Testis (tissue), 3 donors: Measurements from ENCODE around the gene RS1. TPM values are rescaled to one million over a fixed set of nuclear protein-coding genes. Genes with fewer than 3 reads are reported as not detected.

Experiments
- DNase-seq: peaks from one replicate; pipeline ENCODE4 v3.0.0-alpha.2; 2019
- H3K27ac ChIP-seq, 2 donors: fragments of 200-600 bp; sonication (generic); one replicate each; pipeline ENCODE4 v1.5.1; 2019
- H3K27me3 ChIP-seq: fragments of 200-600 bp; sonication (generic); one replicate; pipeline ENCODE4 v1.5.1; 2019
- H3K36me3 ChIP-seq: fragments of 200-600 bp; sonication (generic); one replicate; pipeline ENCODE4 v1.5.1; 2017; ENCODE audit warnings: low read depth; ENCODE audit errors: missing control alignments
- H3K4me1 ChIP-seq: fragments of 200-600 bp; sonication (generic); one replicate; pipeline ENCODE4 v1.5.1; 2019
- H3K4me3 ChIP-seq, 2 donors: fragments of 200-600 bp; sonication (generic); one replicate each; pipeline ENCODE4 v1.5.1; 2017 to 2019
- H3K9me3 ChIP-seq: fragments of 200-600 bp; sonication (generic); one replicate; pipeline ENCODE4 v1.5.1; 2017
- POLR2A ChIP-seq: fragments of 450-650 bp; IDR thresholded peaks from one replicate; pipeline ENCODE4 v1.6.1; 2017; ENCODE audit warnings: antibody characterized with exemption, mild to moderate bottlenecking, moderate library complexity
- WGBS, 2 donors: methylation state at CpG; one replicate each; pipeline ENCODE4 v1.1.5; 2018; 5-methylcytosine and 5-hydroxymethylcytosine counted together
- intact Hi-C: fragments of 100-400 bp; cut with DNase I; formaldehyde crosslinking; loops from one replicate; pipeline ENCODE4 v1.15.1; 2023; ENCODE audit warnings: low total_unique reads
- polyA plus RNA-seq: library from polyadenylated mRNA; stranded (reverse); fragments of 350-450 nt; fragmentation: Illumina TruSeq; extraction: RNeasy Lipid Tissue Mini Kit (QIAGEN cat#74804); gene quantifications from one replicate; pipeline ENCODE4 v1.2.3, GENCODE V29; 2014; ENCODE audit warnings: low read depth, low replicate concordance; ENCODE audit not compliant: insufficient read depth
- total RNA-seq, 2 donors: library from RNA; depleted of rRNA; stranded (reverse); fragments of >200 nt; gene quantifications; one replicate each; pipeline ENCODE4 v1.2.3, GENCODE V29; 2016
- TF ChIP-seq, protein P1 (sequence below), 3 experiments: fragments of 450-650 bp in 2 of 3; fragments of 200-600 bp in 1 of 3; sonication (generic) in 1 of 3; IDR thresholded peaks; one replicate each; pipeline ENCODE4 v1.5.1; 2016 to 2019; ENCODE audit warnings: antibody characterized with exemption in 3 of 3, mild to moderate bottlenecking in 2 of 3, moderate library complexity in 1 of 3

The RS1 gene
- total and polyA plus RNA-seq, 3 donors from 2014 or later = not detected

DNA sequence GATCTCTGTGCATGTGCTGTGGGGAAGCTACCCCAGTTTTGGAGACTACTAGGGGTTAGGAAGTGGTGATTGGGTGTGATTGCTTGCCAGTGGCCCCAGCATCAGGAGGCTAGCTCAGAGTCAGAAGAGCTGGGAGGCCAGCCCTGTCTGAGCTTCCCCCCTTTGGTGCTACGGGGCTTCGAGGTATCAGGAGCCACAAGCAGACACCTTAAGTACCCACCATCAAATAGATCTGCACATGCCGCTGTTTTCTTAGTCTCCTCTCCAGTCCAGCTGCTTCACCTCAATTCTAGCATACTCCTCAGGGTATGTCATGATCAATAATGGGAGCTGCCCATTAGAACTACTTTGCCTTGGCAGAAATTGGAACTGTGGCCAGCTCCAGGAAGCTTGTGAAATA is 24.7 kb upstream of the RS1 start:
- no peak overlapping the region for H3K27ac ChIP-seq
- H3K9me3 ChIP-seq = no peaks in the 10 kb centered on the region
- no peak overlapping the region for H3K4me3 ChIP-seq
- TF ChIP-seq, protein P1, sequence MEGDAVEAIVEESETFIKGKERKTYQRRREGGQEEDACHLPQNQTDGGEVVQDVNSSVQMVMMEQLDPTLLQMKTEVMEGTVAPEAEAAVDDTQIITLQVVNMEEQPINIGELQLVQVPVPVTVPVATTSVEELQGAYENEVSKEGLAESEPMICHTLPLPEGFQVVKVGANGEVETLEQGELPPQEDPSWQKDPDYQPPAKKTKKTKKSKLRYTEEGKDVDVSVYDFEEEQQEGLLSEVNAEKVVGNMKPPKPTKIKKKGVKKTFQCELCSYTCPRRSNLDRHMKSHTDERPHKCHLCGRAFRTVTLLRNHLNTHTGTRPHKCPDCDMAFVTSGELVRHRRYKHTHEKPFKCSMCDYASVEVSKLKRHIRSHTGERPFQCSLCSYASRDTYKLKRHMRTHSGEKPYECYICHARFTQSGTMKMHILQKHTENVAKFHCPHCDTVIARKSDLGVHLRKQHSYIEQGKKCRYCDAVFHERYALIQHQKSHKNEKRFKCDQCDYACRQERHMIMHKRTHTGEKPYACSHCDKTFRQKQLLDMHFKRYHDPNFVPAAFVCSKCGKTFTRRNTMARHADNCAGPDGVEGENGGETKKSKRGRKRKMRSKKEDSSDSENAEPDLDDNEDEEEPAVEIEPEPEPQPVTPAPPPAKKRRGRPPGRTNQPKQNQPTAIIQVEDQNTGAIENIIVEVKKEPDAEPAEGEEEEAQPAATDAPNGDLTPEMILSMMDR (IDR thresholded peaks at IDR 0.05) = no peak
- no peak for TF ChIP-seq POLR2A
- H3K36me3 ChIP-seq = no peaks in the 10 kb centered on the region
- intact Hi-C loops = no loop called here
- no peaks in the 10 kb centered on the region for H3K4me1 ChIP-seq
- no peaks in the 10 kb centered on the region for H3K27me3 ChIP-seq
- WGBS, 2 donors = 94% methylated on average over 3 of the region's 3 CpGs; no CpG with 5 or more reads in 1 of the 2 donors
- DNase-seq = no peak

DNA sequence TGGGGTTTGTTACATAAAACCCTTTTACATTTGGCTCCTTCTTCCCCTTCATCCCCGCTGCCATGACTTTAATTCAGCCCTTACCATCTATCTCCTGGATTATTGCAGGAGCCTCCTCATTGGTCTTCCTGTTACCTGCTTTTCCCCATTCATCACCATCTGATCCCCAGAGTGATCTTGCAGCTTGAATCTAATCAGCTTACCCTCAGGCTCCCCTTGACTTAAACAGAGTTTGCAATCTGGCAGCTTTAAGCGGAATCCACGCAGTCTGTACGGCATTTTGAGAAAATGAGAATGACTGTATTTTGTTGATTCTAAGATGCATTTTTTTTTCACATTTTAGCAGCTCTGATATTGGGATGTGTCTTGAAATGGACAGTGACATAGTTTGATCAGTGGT is 20.6 kb upstream of the RS1 start:
- H3K27ac ChIP-seq = no peak overlapping the region
- H3K4me3 ChIP-seq = no peak overlapping the region
- 93 to 96% methylated on average over 4 of the region's 4 CpGs for WGBS, 2 donors
- DNase-seq = no peak
- H3K9me3 ChIP-seq = no peaks in the 10 kb centered on the region
- no peaks in the 10 kb centered on the region for H3K27me3 ChIP-seq
- TF ChIP-seq, protein P1 (IDR thresholded peaks at IDR 0.05) = no peak
- TF ChIP-seq POLR2A = no peak
- intact Hi-C loops = no loop called here
- H3K4me1 ChIP-seq = no peaks in the 10 kb centered on the region
- H3K36me3 ChIP-seq = no peaks in the 10 kb centered on the region

DNA sequence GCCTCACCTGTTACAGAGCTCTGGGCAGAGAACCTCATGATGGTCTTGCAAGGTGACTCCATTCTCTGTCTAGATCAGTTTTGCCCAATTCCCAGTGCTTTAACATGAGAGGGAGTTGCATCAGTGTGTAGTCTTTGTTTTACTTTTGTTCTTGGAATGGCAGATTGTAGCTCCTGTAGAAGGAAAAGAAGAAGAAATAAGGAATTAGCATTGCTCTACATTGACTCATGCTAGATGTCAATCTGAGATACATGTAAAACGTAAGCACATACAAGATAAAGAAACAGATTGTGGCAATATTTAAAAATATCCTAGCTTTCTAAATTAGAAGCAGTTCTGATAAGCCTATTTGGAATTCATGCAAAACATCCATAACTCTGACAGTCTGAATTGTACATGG is 19.5 kb upstream of the RS1 start:
- no peak for DNase-seq
- Histone ChIP-seq H3K4me1 (no peaks in the 10 kb centered on the region), H3K4me3 (no peak overlapping the region), H3K27me3 (no peaks in the 10 kb centered on the region), H3K27ac (no peak overlapping the region), H3K9me3 (no peaks in the 10 kb centered on the region), H3K36me3 (no peaks in the 10 kb centered on the region)
- 50% methylated on average over 1 of the region's 1 CpG for WGBS, 2 donors
- TF ChIP-seq, protein P1 (IDR thresholded peaks at IDR 0.05) = no peak
- TF ChIP-seq POLR2A = no peak
- intact Hi-C loops = no loop called here

DNA sequence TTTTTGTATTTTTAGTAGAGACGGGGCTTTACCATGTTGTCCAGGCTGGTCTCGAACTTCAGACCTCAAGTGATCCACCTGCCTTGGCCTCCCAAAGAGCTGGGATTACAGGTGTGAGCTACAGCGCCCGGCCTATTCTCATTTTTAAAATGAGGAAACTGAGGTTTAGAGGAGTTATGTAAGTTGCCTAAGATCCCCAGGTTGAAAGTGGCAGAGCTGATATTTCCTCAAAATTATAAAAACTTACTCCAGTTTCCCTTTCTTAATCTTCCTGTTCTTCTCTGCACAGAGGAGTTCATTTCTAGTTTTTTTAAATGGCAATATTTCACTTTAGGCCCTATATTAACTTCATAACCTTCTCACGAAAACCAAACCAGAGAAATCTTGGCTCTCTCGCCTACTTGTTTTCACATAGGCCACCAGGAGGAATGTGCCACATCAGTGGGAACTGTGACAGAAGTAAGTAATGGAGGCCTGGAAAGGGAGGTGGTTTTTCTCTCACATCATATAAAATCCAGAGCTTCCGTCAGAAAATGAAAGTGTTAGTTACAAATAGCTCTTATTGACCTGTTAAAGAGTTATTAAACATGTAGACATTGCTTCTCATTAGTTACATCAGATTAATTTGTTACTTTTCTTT is 16.1 kb upstream of the RS1 start:
- Histone ChIP-seq H3K27ac (no peak overlapping the region), H3K36me3 (no peaks in the 10 kb centered on the region), H3K9me3 (no peaks in the 10 kb centered on the region), H3K27me3 (no peaks in the 10 kb centered on the region), H3K4me1 (no peaks in the 10 kb centered on the region), H3K4me3 (no peak overlapping the region)
- TF ChIP-seq POLR2A = no peak
- TF ChIP-seq, protein P1 (IDR thresholded peaks at IDR 0.05) = no peak
- DNase-seq = no peak
- intact Hi-C loops = no loop called here
- 82 to 85% methylated on average over 7 of the region's 7 CpGs for WGBS, 2 donors

DNA sequence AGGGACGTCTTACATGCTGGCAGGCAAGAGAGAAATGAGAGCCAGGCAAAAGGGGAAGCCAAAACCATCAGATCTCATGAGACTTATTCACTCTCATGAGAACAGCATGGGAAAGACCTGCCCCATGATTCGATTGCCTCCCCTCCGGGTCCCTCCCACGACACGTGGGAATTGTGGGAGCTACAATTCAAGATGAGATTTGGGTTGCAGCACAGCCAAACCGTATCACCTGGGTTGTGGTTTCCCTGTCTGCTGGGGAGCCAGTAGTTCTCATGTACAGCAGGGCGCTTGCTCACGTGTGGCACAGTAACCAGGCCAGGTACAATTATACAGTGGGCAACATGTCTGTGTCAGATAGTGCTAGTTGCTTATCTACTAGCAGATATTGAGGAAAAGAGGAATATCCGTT is 11.1 kb upstream of the RS1 start:
- Histone ChIP-seq H3K27ac (no peak overlapping the region), H3K4me1 (no peaks in the 10 kb centered on the region), H3K36me3 (no peaks in the 10 kb centered on the region), H3K4me3 (no peak overlapping the region), H3K9me3 (no peaks in the 10 kb centered on the region), H3K27me3 (no peaks in the 10 kb centered on the region)
- DNase-seq = no peak
- intact Hi-C loops = no loop called here
- 84 to 85% methylated on average over 9 of the region's 9 CpGs for WGBS, 2 donors
- no peak for TF ChIP-seq POLR2A
- TF ChIP-seq, protein P1 (IDR thresholded peaks at IDR 0.05) = no peak
